BLaER1 treated with 17β-estradiol and CSF1 and Interleukin-3, amounts not matched to agents 10 nM and 100 nM (cell line): ENCODE measurements around the gene BTBD9.

Experiments used
- H3K27ac ChIP-seq, 11 experiments: shearing (Covaris generic); formaldehyde crosslinking; 2 replicates each; pipeline ENCODE4 v1.8.1; 2022
- H3K27me3 ChIP-seq, 11 experiments: shearing (Covaris generic); formaldehyde crosslinking; 2 replicates each; pipeline ENCODE4 v1.8.1; 2022
- H3K36me3 ChIP-seq, 11 experiments: shearing (Covaris generic); formaldehyde crosslinking; 2 replicates each; pipeline ENCODE4 v1.8.1; 2022
- H3K4me1 ChIP-seq, 10 experiments: shearing (Covaris generic); formaldehyde crosslinking; 2 replicates each; pipeline ENCODE4 v1.8.1; 2022
- H3K4me2 ChIP-seq, 11 experiments: shearing (Covaris generic); formaldehyde crosslinking; 2 replicates each; pipeline ENCODE4 v1.8.1; 2022
- H3K4me3 ChIP-seq, 10 experiments: shearing (Covaris generic); formaldehyde crosslinking; 2 replicates each; pipeline ENCODE4 v1.8.1; 2022
- H3K9ac ChIP-seq, 11 experiments: shearing (Covaris generic); formaldehyde crosslinking; 2 replicates each; pipeline ENCODE4 v1.8.1; 2022
- H3K9me3 ChIP-seq, 11 experiments: shearing (Covaris generic); formaldehyde crosslinking; replicated peaks in 1 of 11; 2 replicates each; pipeline ENCODE4 v1.8.1; 2022
- H4K20me1 ChIP-seq, 11 experiments: shearing (Covaris generic); formaldehyde crosslinking; 2 replicates each; pipeline ENCODE4 v1.8.1; 2022
- Cebpa-rat ChIP-seq, 11 experiments: shearing (Covaris generic); IDR thresholded peaks; 2 replicates each; pipeline ENCODE4 v1.8.1; 2022

Gene BTBD9

GRCh38 chr6:38146734-38147027 lies 493.0 kb downstream of the BTBD9 start:
- Histone ChIP-seq H3K4me3 (no peak overlapping the region), H3K27ac (no peak overlapping the region), H3K36me3 (peaks cover 31 to 93% (median 71%) of the 10 kb centered on the region in 11 experiments; a peak in 20 of 22 replicates), H3K9ac (no peak overlapping the region), H3K27me3 (no peaks in the 10 kb centered on the region), H3K4me2 (no peak overlapping the region), H4K20me1 (peaks cover 75 to 100% (median 95%) of the 10 kb centered on the region in 11 experiments), H3K9me3 (no peaks in the 10 kb centered on the region), H3K4me1 (peaks cover 0 to 26% (median 1%) of the 10 kb centered on the region in 10 experiments; a peak in 12 of 20 replicates)
- TF ChIP-seq Cebpa-rat (IDR thresholded peaks at IDR 0.05), result no peak

GRCh38 chr6:38146021-38146733 lies 493.6 kb downstream of the BTBD9 start:
- Histone ChIP-seq H3K27ac (no peak overlapping the region), H3K4me1 (peaks cover 0 to 23% (median 0%) of the 10 kb centered on the region in 10 experiments; a peak in 5 of 20 replicates), H4K20me1 (peaks cover 75 to 100% (median 95%) of the 10 kb centered on the region in 11 experiments), H3K9me3 (no peaks in the 10 kb centered on the region), H3K4me2 (peak overlapping the region in 1 of 11 experiments; percentile 6; a peak in 1 of 22 replicates), H3K9ac (no peak overlapping the region), H3K4me3 (no peak overlapping the region), H3K27me3 (no peaks in the 10 kb centered on the region), H3K36me3 (peaks cover 33 to 93% (median 70%) of the 10 kb centered on the region in 11 experiments; a peak in 20 of 22 replicates)
- TF ChIP-seq Cebpa-rat (IDR thresholded peaks at IDR 0.05), result no peak

- Histone ChIP-seq H3K27ac (no peak overlapping the region), H4K20me1 (peaks cover 63 to 100% (median 95%) of the 10 kb centered on the region in 11 experiments; a peak in 21 of 22 replicates), H3K4me1 (peaks cover 0 to 20% (median under 1%) of the 10 kb centered on the region in 10 experiments; a peak in 7 of 20 replicates), H3K9ac (no peak overlapping the region), H3K4me2 (no peak overlapping the region), H3K4me3 (no peak overlapping the region), H3K36me3 (peaks cover 42 to 90% (median 68%) of the 10 kb centered on the region in 11 experiments; a peak in 20 of 22 replicates), H3K27me3 (no peaks in the 10 kb centered on the region), H3K9me3 (no peaks in the 10 kb centered on the region)
- no peak for TF ChIP-seq Cebpa-rat (IDR thresholded peaks at IDR 0.05)
Measured at GRCh38 chr6:38144365-38144945, 495.3 kb downstream of the BTBD9 start.

- Histone ChIP-seq H4K20me1 (peaks cover 56 to 100% (median 90%) of the 10 kb centered on the region in 11 experiments; a peak in 21 of 22 replicates), H3K36me3 (peaks cover 42 to 90% (median 65%) of the 10 kb centered on the region in 11 experiments; a peak in 20 of 22 replicates), H3K4me2 (no peak overlapping the region), H3K4me3 (no peak overlapping the region), H3K9ac (no peak overlapping the region), H3K9me3 (no peaks in the 10 kb centered on the region), H3K27me3 (no peaks in the 10 kb centered on the region), H3K4me1 (peaks cover 0 to 17% (median 6%) of the 10 kb centered on the region in 10 experiments; a peak in 11 of 20 replicates), H3K27ac (no peak overlapping the region)
- no peak for TF ChIP-seq Cebpa-rat (IDR thresholded peaks at IDR 0.05)
Measured at GRCh38 chr6:38143191-38144150, 496.3 kb downstream of the BTBD9 start.

- Histone ChIP-seq H3K36me3 (peaks cover 38 to 96% (median 70%) of the 10 kb centered on the region in 11 experiments; a peak in 20 of 22 replicates), H3K27me3 (no peaks in the 10 kb centered on the region), H3K9me3 (no peaks in the 10 kb centered on the region), H4K20me1 (peaks cover 54 to 100% (median 90%) of the 10 kb centered on the region in 11 experiments; a peak in 21 of 22 replicates), H3K4me3 (no peak overlapping the region), H3K4me2 (no peak overlapping the region), H3K9ac (no peak overlapping the region), H3K4me1 (peaks cover 0 to 17% (median 5%) of the 10 kb centered on the region in 10 experiments; a peak in 10 of 20 replicates), H3K27ac (no peak overlapping the region)
- TF ChIP-seq Cebpa-rat (IDR thresholded peaks at IDR 0.05), result no peak
Measured at GRCh38 chr6:38142178-38142902, 497.4 kb downstream of the BTBD9 start.

- peaks cover 38 to 95% (median 70%) of the 10 kb centered on the region in 11 experiments; a peak in 20 of 22 replicates for H3K36me3 ChIP-seq
- peaks cover 0 to 17% (median 5%) of the 10 kb centered on the region in 10 experiments; a peak in 10 of 20 replicates for H3K4me1 ChIP-seq
- H3K27me3 ChIP-seq, result no peaks in the 10 kb centered on the region
- H3K4me3 ChIP-seq, result no peak overlapping the region
- H3K9me3 ChIP-seq, result no peaks in the 10 kb centered on the region
- H3K4me2 ChIP-seq, result no peak overlapping the region
- peaks cover 55 to 100% (median 90%) of the 10 kb centered on the region in 11 experiments; a peak in 21 of 22 replicates for H4K20me1 ChIP-seq
- TF ChIP-seq Cebpa-rat (IDR thresholded peaks at IDR 0.05), result no peak
- no peak overlapping the region for H3K9ac ChIP-seq
- H3K27ac ChIP-seq, result no peak overlapping the region
Measured at GRCh38 chr6:38141716-38142115, 498.0 kb downstream of the BTBD9 start.

GRCh38 chr6:38141085-38141484 lies 498.6 kb downstream of the BTBD9 start:
- Histone ChIP-seq H3K27me3 (no peaks in the 10 kb centered on the region), H3K4me1 (peaks cover 0 to 17% (median 5%) of the 10 kb centered on the region in 10 experiments; a peak in 10 of 20 replicates), H3K36me3 (peaks cover 33 to 95% (median 66%) of the 10 kb centered on the region in 11 experiments; a peak in 20 of 22 replicates), H3K9me3 (no peaks in the 10 kb centered on the region), H4K20me1 (peaks cover 56 to 100% (median 90%) of the 10 kb centered on the region in 11 experiments; a peak in 21 of 22 replicates), H3K4me3 (no peak overlapping the region), H3K9ac (no peak overlapping the region), H3K4me2 (no peak overlapping the region), H3K27ac (no peak overlapping the region)
- TF ChIP-seq Cebpa-rat (IDR thresholded peaks at IDR 0.05), result no peak

- Histone ChIP-seq H3K9ac (no peak overlapping the region), H3K27me3 (no peaks in the 10 kb centered on the region), H3K4me3 (no peak overlapping the region), H4K20me1 (peaks cover 37 to 100% (median 81%) of the 10 kb centered on the region in 11 experiments), H3K27ac (no peak overlapping the region), H3K4me2 (0 out of 22 replicates have a peak overlapping the region, but pooled peaks of 2 of the 11 experiments have one; percentile 0 to 21), H3K36me3 (peaks cover 21 to 97% (median 65%) of the 10 kb centered on the region in 11 experiments; a peak in 20 of 22 replicates), H3K9me3 (no peaks in the 10 kb centered on the region), H3K4me1 (peaks cover 0 to 9% (median 0%) of the 10 kb centered on the region in 10 experiments; a peak in 6 of 20 replicates)
- TF ChIP-seq Cebpa-rat (IDR thresholded peaks at IDR 0.05), result no peak
Measured at GRCh38 chr6:38138374-38138773, 501.4 kb downstream of the BTBD9 start.
